Measurements from ENCODE around the gene POLR2J3.
"Not testable (repeated sequence)": the region's sequence is repeated elsewhere in the genome, so short reads cannot be mapped to it uniquely, and the experiment has no call there.

Gene POLR2J3

GRCh38 chr7:102517550-102518147 is 54.7 kb downstream of the POLR2J3 start, which contains the start of gene RASA4B:
Gene RASA4B (minus strand): TSS chr7:102517777. CDS start chr7:102517710, 67 bp downstream.
- not testable (repeated sequence) for FAIRE-seq

Data from islet of Langerhans (tissue), 1 donor.